HG02943 (cell line): ENCODE data around the gene CLDN19.
"Not testable (repeated sequence)": the region's sequence is repeated elsewhere in the genome, so short reads cannot be mapped to it uniquely, and the experiment has no call there.

Experiments
- ATAC-seq: cut with Tn5 transposase; IDR thresholded peaks from one replicate; pipeline ENCODE4 v1.9.1; 2021; ENCODE audit warnings: mild to moderate bottlenecking, low read depth, moderate library complexity; ENCODE audit not compliant: unreplicated experiment

The CLDN19 gene

GRCh38 chr1:42761567-42761966, 21.5 kb upstream of the CLDN19 start:
- no peak for ATAC-seq

GRCh38 chr1:42759114-42759513, 19.1 kb upstream of the CLDN19 start:
- no peak for ATAC-seq

- no peak for ATAC-seq
Observed at GRCh38 chr1:42758641-42759040, 18.6 kb upstream of the CLDN19 start.

- no peak for ATAC-seq
Observed at GRCh38 chr1:42757892-42758275, 17.8 kb upstream of the CLDN19 start.

GRCh38 chr1:42756956-42757891, 17.2 kb upstream of the CLDN19 start:
- no peak for ATAC-seq

GRCh38 chr1:42753070-42753469, 13.0 kb upstream of the CLDN19 start:
- ATAC-seq = no peak

GRCh38 chr1:42752284-42752683, 12.2 kb upstream of the CLDN19 start:
- no peak for ATAC-seq

GRCh38 chr1:42751511-42752070, 11.6 kb upstream of the CLDN19 start:
- not testable (repeated sequence) for ATAC-seq

GRCh38 chr1:42750041-42750440, 10.0 kb upstream of the CLDN19 start:
- ATAC-seq = no peak

- ATAC-seq = no peak
Observed at GRCh38 chr1:42748461-42749410, 8.7 kb upstream of the CLDN19 start.

GRCh38 chr1:42748021-42748420, 8.0 kb upstream of the CLDN19 start:
- ATAC-seq = no peak

GRCh38 chr1:42747125-42747524, 7.1 kb upstream of the CLDN19 start:
- ATAC-seq = no peak

GRCh38 chr1:42746436-42747105, 6.5 kb upstream of the CLDN19 start:
- no peak for ATAC-seq

GRCh38 chr1:42745851-42746250, 5.8 kb upstream of the CLDN19 start:
- no peak for ATAC-seq

GRCh38 chr1:42744148-42744413, 4.0 kb upstream of the CLDN19 start:
- ATAC-seq = no peak

- ATAC-seq = no peak
Observed at GRCh38 chr1:42743317-42744147, 3.5 kb upstream of the CLDN19 start.

GRCh38 chr1:42742617-42743316, 2.7 kb upstream of the CLDN19 start:
- no peak for ATAC-seq

- ATAC-seq = no peak
Observed at GRCh38 chr1:42742141-42742540, 2.1 kb upstream of the CLDN19 start.

GRCh38 chr1:42741706-42742105, 1.7 kb upstream of the CLDN19 start:
- no peak for ATAC-seq
